ENCODE data around the gene TGFBR2. TPM values are rescaled to one million over a fixed set of nuclear protein-coding genes. Genes with fewer than 3 reads are reported as not detected.

TGFBR2 gene
- total RNA-seq, 1 donor from 2014 or later: 72.1 TPM

DNA sequence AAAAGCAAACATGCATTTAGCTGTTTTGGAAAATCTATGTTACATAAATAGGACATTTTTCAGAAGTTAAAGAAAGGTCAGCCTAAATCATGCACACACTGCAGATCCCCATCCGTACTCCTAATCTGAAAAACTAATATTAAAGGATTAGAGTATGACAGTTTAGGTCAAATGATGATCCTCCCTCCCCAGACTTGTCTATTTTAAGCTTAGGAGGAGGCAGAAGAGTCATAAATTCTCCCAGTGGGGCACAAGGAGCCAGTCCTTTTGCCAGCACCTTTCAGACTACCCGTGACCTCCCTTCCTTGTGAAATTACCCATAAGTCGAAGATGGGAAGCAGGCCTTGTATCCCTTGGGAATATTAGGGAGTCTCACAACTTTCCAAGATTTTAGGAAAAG lies 78.0 kb downstream of the TGFBR2 start:
- no peak for DNase-seq (ENCODE audit: extremely low spot score, unreplicated experiment)
- Mint-ChIP-seq H3K27ac (ENCODE audit: unreplicated experiment) (peak overlapping the region; percentile 11), H3K27me3 (ENCODE audit: unreplicated experiment) (no peaks in the 10 kb centered on the region), H3K36me3 (ENCODE audit: unreplicated experiment) (peaks cover 41% of the 10 kb centered on the region), H3K4me1 (ENCODE audit: unreplicated experiment) (peaks cover 61% of the 10 kb centered on the region), H3K9me3 (ENCODE audit: unreplicated experiment) (no peaks in the 10 kb centered on the region), H3K4me3 (ENCODE audit: unreplicated experiment) (no peak overlapping the region)
- TF ChIP-seq, protein P1, sequence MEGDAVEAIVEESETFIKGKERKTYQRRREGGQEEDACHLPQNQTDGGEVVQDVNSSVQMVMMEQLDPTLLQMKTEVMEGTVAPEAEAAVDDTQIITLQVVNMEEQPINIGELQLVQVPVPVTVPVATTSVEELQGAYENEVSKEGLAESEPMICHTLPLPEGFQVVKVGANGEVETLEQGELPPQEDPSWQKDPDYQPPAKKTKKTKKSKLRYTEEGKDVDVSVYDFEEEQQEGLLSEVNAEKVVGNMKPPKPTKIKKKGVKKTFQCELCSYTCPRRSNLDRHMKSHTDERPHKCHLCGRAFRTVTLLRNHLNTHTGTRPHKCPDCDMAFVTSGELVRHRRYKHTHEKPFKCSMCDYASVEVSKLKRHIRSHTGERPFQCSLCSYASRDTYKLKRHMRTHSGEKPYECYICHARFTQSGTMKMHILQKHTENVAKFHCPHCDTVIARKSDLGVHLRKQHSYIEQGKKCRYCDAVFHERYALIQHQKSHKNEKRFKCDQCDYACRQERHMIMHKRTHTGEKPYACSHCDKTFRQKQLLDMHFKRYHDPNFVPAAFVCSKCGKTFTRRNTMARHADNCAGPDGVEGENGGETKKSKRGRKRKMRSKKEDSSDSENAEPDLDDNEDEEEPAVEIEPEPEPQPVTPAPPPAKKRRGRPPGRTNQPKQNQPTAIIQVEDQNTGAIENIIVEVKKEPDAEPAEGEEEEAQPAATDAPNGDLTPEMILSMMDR (IDR thresholded peaks at IDR 0.05): no peak

DNA sequence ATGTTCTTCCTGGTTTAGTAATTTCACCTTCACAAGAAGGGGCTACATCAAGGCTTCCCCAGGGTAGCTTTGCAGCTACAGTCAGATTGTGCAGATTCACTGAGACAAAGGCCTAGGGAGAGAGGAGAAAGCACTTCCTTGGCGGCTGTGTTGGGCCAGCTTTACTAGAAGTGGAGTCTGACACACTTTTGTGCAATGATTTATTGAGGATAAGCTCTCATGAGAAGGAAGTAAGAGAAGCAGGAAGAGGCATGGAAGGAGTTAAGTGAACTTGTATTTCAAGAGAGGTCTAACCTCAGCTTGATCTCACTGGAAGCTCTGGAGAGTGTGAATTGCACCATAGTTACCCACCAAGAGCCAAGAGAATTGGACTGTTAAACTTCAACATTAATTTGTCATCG lies 78.9 kb downstream of the TGFBR2 start:
- TF ChIP-seq, protein P1 (IDR thresholded peaks at IDR 0.05): no peak
- Mint-ChIP-seq H3K9me3 (ENCODE audit: unreplicated experiment) (no peaks in the 10 kb centered on the region), H3K36me3 (ENCODE audit: unreplicated experiment) (peaks cover 45% of the 10 kb centered on the region), H3K27me3 (ENCODE audit: unreplicated experiment) (no peaks in the 10 kb centered on the region), H3K4me1 (ENCODE audit: unreplicated experiment) (peaks cover 67% of the 10 kb centered on the region), H3K4me3 (ENCODE audit: unreplicated experiment) (no peak overlapping the region), H3K27ac (ENCODE audit: unreplicated experiment) (no peak overlapping the region)
- no peak for DNase-seq (ENCODE audit: extremely low spot score, unreplicated experiment)

DNA sequence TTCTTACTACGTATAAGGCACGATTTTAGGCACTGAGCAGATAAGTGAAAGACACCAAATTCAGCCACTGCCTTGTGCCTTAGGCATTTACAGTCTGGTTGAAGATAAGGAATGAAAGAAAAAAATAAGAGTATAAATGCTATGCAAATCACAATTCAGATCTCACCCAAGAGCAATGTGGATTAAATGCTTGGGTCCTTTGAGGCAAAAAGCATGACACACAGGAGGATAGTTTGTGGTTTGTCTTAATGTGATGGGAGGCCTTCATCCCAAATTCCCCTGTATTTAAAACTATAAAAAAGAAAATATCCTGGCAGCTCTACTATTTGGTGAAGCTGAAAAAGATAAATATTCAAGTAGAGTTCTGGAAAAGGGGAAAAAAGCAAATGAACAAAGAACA lies 79.8 kb downstream of the TGFBR2 start:
- Mint-ChIP-seq H3K27me3 (ENCODE audit: unreplicated experiment) (no peaks in the 10 kb centered on the region), H3K27ac (ENCODE audit: unreplicated experiment) (peak overlapping the region; percentile 47), H3K36me3 (ENCODE audit: unreplicated experiment) (peaks cover 51% of the 10 kb centered on the region), H3K9me3 (ENCODE audit: unreplicated experiment) (no peaks in the 10 kb centered on the region), H3K4me3 (ENCODE audit: unreplicated experiment) (no peak overlapping the region), H3K4me1 (ENCODE audit: unreplicated experiment) (peaks cover 64% of the 10 kb centered on the region)
- DNase-seq (ENCODE audit: extremely low spot score, unreplicated experiment): no peak
- TF ChIP-seq, protein P1 (IDR thresholded peaks at IDR 0.05): no peak

GRCh38 chr3:30686799-30687198 lies 80.4 kb downstream of the TGFBR2 start:
- TF ChIP-seq, protein P1 (IDR thresholded peaks at IDR 0.05): no peak
- peak overlapping the region; percentile 47 for H3K27ac Mint-ChIP-seq (ENCODE audit: unreplicated experiment)
- no peaks in the 10 kb centered on the region for H3K27me3 Mint-ChIP-seq (ENCODE audit: unreplicated experiment)
- no peaks in the 10 kb centered on the region for H3K9me3 Mint-ChIP-seq (ENCODE audit: unreplicated experiment)
- no peak for DNase-seq (ENCODE audit: extremely low spot score, unreplicated experiment)
- H3K4me1 Mint-ChIP-seq (ENCODE audit: unreplicated experiment): peaks cover 58% of the 10 kb centered on the region
- no peak overlapping the region for H3K4me3 Mint-ChIP-seq (ENCODE audit: unreplicated experiment)
- H3K36me3 Mint-ChIP-seq (ENCODE audit: unreplicated experiment): peaks cover 53% of the 10 kb centered on the region

- H3K27me3 Mint-ChIP-seq (ENCODE audit: unreplicated experiment): no peaks in the 10 kb centered on the region
- TF ChIP-seq, protein P1 (IDR thresholded peaks at IDR 0.05): no peak
- H3K9me3 Mint-ChIP-seq (ENCODE audit: unreplicated experiment): no peaks in the 10 kb centered on the region
- peak overlapping the region; percentile 10 for H3K4me3 Mint-ChIP-seq (ENCODE audit: unreplicated experiment)
- H3K27ac Mint-ChIP-seq (ENCODE audit: unreplicated experiment): peak overlapping the region; percentile 90
- peaks cover 55% of the 10 kb centered on the region for H3K36me3 Mint-ChIP-seq (ENCODE audit: unreplicated experiment)
- no peak for DNase-seq (ENCODE audit: extremely low spot score, unreplicated experiment)
- H3K4me1 Mint-ChIP-seq (ENCODE audit: unreplicated experiment): peaks cover 50% of the 10 kb centered on the region
Measured at GRCh38 chr3:30687930-30688570, 81.6 kb downstream of the TGFBR2 start.
